ENCODE data around the gene PCBP4.

PCBP4 gene

GRCh38 chr3:51908026-51908425, 59.2 kb downstream of the PCBP4 start:
- DNase-seq (ENCODE audit: low read depth in 2 of 2): no peak
